ENCODE results near the gene OR1F1. TPM values are rescaled to one million over a fixed set of nuclear protein-coding genes. Genes with fewer than 3 reads are reported as not detected.

OR1F1 gene
- total and polyA plus RNA-seq, 2 of the 8 experiments (the other 6 are each of a cell fraction or from before 2014, with no cell fraction given), result 0.52 to 1.2 TPM

GRCh38 chr16:3214904-3215600 is 27.0 kb downstream of the OR1F1 start (continued):
- TF ChIP-seq, protein P1, sequence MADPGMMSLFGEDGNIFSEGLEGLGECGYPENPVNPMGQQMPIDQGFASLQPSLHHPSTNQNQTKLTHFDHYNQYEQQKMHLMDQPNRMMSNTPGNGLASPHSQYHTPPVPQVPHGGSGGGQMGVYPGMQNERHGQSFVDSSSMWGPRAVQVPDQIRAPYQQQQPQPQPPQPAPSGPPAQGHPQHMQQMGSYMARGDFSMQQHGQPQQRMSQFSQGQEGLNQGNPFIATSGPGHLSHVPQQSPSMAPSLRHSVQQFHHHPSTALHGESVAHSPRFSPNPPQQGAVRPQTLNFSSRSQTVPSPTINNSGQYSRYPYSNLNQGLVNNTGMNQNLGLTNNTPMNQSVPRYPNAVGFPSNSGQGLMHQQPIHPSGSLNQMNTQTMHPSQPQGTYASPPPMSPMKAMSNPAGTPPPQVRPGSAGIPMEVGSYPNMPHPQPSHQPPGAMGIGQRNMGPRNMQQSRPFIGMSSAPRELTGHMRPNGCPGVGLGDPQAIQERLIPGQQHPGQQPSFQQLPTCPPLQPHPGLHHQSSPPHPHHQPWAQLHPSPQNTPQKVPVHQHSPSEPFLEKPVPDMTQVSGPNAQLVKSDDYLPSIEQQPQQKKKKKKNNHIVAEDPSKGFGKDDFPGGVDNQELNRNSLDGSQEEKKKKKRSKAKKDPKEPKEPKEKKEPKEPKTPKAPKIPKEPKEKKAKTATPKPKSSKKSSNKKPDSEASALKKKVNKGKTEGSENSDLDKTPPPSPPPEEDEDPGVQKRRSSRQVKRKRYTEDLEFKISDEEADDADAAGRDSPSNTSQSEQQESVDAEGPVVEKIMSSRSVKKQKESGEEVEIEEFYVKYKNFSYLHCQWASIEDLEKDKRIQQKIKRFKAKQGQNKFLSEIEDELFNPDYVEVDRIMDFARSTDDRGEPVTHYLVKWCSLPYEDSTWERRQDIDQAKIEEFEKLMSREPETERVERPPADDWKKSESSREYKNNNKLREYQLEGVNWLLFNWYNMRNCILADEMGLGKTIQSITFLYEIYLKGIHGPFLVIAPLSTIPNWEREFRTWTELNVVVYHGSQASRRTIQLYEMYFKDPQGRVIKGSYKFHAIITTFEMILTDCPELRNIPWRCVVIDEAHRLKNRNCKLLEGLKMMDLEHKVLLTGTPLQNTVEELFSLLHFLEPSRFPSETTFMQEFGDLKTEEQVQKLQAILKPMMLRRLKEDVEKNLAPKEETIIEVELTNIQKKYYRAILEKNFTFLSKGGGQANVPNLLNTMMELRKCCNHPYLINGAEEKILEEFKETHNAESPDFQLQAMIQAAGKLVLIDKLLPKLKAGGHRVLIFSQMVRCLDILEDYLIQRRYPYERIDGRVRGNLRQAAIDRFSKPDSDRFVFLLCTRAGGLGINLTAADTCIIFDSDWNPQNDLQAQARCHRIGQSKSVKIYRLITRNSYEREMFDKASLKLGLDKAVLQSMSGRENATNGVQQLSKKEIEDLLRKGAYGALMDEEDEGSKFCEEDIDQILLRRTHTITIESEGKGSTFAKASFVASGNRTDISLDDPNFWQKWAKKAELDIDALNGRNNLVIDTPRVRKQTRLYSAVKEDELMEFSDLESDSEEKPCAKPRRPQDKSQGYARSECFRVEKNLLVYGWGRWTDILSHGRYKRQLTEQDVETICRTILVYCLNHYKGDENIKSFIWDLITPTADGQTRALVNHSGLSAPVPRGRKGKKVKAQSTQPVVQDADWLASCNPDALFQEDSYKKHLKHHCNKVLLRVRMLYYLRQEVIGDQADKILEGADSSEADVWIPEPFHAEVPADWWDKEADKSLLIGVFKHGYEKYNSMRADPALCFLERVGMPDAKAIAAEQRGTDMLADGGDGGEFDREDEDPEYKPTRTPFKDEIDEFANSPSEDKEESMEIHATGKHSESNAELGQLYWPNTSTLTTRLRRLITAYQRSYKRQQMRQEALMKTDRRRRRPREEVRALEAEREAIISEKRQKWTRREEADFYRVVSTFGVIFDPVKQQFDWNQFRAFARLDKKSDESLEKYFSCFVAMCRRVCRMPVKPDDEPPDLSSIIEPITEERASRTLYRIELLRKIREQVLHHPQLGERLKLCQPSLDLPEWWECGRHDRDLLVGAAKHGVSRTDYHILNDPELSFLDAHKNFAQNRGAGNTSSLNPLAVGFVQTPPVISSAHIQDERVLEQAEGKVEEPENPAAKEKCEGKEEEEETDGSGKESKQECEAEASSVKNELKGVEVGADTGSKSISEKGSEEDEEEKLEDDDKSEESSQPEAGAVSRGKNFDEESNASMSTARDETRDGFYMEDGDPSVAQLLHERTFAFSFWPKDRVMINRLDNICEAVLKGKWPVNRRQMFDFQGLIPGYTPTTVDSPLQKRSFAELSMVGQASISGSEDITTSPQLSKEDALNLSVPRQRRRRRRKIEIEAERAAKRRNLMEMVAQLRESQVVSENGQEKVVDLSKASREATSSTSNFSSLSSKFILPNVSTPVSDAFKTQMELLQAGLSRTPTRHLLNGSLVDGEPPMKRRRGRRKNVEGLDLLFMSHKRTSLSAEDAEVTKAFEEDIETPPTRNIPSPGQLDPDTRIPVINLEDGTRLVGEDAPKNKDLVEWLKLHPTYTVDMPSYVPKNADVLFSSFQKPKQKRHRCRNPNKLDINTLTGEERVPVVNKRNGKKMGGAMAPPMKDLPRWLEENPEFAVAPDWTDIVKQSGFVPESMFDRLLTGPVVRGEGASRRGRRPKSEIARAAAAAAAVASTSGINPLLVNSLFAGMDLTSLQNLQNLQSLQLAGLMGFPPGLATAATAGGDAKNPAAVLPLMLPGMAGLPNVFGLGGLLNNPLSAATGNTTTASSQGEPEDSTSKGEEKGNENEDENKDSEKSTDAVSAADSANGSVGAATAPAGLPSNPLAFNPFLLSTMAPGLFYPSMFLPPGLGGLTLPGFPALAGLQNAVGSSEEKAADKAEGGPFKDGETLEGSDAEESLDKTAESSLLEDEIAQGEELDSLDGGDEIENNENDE (IDR thresholded peaks at IDR 0.05; ENCODE audit: insufficient replicate concordance, low read length), result no peak
- no peak for TF ChIP-seq SP1 (IDR thresholded peaks at IDR 0.05; ENCODE audit: low read depth, low read length)
- no peak for TF ChIP-seq RFX5 (IDR thresholded peaks at IDR 0.05; ENCODE audit: borderline replicate concordance, low read depth, low read length)
- no peak for TF ChIP-seq BRCA1 (IDR thresholded peaks at IDR 0.05; ENCODE audit: low read depth, low read length)
- TF ChIP-seq YY1 (IDR thresholded peaks at IDR 0.05; ENCODE audit: low read depth, low read length), result no peak
- TF ChIP-seq CBX8 (IDR thresholded peaks at IDR 0.05; ENCODE audit: borderline replicate concordance, low read depth, low read length), result no peak
- no peak for TF ChIP-seq JUND (IDR thresholded peaks at IDR 0.05; ENCODE audit: low read length)
